ENCODE measurements around the gene PTCH1.

DNA sequence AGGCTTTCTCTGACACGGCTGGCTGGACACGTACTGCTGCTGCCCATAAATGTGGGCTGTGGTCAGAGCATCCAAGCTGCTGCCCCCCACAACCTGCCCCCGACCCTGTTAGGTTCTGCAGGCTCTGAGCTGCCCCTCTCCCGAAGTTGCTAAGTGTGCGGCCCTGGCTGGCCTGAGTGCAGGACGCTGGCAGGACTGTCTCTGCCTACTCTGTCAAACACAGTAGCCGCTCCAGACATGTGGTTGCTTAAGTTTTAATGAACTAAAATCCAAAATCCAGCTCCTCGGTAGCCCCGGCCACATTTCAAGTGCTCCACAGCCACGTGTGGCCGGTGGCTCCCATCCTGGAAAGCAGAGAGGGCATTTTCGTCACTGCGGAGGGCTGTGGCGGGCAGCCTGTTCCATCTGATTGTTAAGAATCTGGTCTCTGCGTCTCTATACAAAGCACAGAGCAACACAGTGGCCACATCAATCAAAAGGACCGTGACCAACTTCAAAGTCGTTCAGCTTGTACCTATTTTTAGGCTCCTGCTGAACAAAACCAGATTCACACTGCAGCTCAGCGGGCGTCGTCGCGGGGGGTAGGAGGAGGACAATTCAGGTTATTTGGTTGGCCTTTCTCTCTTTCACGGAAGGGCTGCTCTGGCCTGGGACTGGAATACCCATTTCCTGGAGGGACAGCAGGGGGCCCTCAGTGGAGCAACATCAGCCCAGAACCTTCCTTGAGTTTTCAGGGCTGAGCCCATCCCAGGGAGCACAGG lies 68.9 kb downstream of the PTCH1 start:
- TF ChIP-seq, protein P1, sequence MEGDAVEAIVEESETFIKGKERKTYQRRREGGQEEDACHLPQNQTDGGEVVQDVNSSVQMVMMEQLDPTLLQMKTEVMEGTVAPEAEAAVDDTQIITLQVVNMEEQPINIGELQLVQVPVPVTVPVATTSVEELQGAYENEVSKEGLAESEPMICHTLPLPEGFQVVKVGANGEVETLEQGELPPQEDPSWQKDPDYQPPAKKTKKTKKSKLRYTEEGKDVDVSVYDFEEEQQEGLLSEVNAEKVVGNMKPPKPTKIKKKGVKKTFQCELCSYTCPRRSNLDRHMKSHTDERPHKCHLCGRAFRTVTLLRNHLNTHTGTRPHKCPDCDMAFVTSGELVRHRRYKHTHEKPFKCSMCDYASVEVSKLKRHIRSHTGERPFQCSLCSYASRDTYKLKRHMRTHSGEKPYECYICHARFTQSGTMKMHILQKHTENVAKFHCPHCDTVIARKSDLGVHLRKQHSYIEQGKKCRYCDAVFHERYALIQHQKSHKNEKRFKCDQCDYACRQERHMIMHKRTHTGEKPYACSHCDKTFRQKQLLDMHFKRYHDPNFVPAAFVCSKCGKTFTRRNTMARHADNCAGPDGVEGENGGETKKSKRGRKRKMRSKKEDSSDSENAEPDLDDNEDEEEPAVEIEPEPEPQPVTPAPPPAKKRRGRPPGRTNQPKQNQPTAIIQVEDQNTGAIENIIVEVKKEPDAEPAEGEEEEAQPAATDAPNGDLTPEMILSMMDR (conservative IDR thresholded peaks at IDR 0.05 in 1 of 2, IDR thresholded peaks at IDR 0.05 in 1 of 2; ENCODE audit: low read depth in 1 of 2, low read length in 2 of 2) = peak in 1 of 2 donors; percentile 9
- TF ChIP-seq EZH2 (IDR thresholded peaks at IDR 0.05; ENCODE audit: low read length, missing control alignments) = no peak

All from fibroblast of lung (primary cell).